CD4-positive, alpha-beta T cell treated with Interleukin-10 for 1 hour (primary cell): ENCODE measurements around the gene RASAL3.
"Not testable (repeated sequence)": the region's sequence is repeated elsewhere in the genome, so short reads cannot be mapped to it uniquely, and the experiment has no call there.

Experiments
- DNase-seq: peaks from one replicate; pipeline ENCODE4 v3.0.0-alpha.2; 2020

RASAL3 gene

DNA sequence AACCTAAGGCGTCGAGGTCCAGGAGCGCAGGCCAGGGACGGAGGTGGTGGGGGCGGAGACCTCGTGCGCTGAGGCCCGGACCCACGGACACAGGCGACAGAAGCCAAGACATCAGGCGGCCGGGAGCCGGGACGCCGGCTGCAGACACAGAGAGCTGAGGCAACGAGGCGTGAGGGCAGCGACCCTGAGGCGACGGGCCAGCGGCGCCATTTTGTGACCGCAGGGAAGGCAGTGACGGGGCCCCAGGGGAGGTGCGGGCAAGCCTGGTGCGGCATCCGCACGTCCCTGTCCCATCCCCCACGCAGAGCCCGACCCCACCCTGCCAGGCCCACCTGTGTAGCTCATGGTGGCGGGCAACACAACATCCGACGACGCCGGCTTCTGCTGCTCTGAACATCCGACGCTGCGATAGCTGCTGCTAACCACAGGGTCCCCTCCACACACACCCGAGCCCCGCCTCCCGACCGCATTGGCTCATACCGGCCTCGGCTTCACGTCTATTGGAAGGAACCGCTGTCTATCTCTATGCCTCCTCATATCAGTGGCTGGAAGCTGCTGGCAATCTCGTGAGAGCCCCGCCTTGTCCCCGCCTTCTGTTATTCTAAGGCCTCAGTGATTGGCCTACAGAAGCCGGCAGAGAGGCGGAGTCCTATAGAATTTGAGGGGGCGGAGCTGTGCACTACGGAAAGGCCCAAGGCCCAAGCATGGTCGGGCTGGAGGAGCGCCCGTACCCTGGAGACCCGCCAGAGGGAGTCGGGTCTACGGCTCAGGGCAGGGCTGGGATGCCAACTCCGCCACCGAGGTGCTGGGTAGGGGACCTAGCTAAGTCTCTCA, 45.5 kb downstream of the RASAL3 start, which contains the start of gene AKAP8L:
TSS of gene AKAP8L (minus strand) at position 410 of the 834 bp plus-strand sequence. CDS start at position 345, 65 bp downstream.
- DNase-seq, result peak; percentile 100

- DNase-seq, result no peak
Measured at GRCh38 chr19:15418231-15418578, 46.1 kb downstream of the RASAL3 start.

DNA sequence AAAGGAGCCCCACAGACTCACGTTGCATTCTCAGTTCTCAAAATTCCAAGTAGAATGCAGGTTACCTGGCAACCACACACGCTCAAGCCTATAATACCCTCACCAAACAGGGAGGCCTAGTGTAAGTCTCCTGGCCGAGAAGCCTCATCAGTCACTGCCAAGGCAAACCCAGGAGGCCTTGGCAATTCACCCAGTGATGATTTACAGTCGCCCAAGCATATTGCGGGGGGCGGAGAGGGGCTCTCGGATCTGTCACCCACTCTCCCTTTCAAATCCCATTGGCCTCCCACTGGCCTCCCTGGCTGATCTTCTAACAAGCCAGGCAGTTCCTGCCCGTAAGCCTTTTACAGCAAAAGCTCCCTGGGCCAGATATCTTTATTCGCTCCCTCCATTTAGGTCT, 46.6 kb downstream of the RASAL3 start:
- DNase-seq, result no peak

GRCh38 chr19:15412832-15413231, 51.5 kb downstream of the RASAL3 start:
- DNase-seq, result no peak

- not testable (repeated sequence) for DNase-seq
Measured at GRCh38 chr19:15411351-15411750, 53.0 kb downstream of the RASAL3 start.

GRCh38 chr19:15404780-15405211, 59.5 kb downstream of the RASAL3 start:
- DNase-seq, result no peak

DNA sequence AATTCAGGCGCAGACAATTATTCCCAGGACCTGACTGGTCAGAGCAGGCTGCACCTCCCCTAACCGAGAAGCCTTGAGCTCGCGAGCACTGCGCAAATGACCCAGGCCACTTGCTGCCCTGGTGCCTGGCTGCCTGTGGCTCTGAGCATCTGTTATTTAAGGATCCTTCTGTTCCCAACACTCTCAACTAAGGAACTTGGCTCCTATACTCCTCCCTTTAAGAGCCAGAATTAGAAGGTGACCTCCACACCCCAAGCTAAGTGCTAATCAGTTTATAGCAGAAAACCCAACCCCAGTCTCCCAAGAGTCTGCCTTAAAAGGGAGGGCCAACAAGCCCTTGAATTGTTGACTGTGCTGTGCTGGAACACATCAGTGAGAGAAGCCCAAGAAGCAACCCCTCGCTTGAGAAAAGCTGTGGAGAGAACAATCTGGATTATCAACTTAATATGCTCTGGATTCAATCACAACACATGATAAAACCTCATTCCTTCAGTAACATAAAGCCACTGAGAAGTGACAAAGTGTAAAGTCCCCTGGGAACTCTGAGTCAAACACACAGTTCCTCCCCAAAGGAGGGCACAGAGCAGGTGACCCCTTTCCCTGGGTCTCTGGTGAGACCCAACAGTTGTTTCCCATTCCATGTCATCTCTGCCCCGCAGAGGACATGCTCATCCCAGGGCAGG, 60.1 kb downstream of the RASAL3 start:
- DNase-seq, result no peak

DNA sequence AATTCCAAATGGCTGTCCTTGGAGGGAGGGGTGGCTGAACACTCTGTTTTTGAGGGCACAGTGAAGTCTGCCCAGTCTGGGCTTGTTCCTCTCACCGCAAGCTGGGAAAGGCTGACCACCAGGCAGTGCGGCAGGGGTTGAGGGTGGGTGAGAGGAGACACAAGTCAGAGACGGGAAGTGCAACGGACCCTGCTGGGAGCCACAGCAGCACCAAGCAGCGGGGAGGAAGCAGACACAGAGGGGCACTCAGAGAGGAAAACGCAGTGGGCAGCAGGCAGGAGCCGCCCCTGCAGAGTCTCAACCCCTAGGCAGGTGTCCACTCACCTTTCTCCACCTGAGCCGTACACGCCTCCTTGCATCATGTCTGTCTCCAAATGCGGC, 61.2 kb downstream of the RASAL3 start:
- no peak for DNase-seq

GRCh38 chr19:15402411-15403150, 61.8 kb downstream of the RASAL3 start:
- no peak for DNase-seq
